ENCODE measurements around the gene DEPDC7.

GRCh38 chr11:33001751-33002542 is 13.7 kb upstream of the DEPDC7 start:
- TF ChIP-seq, protein P1, sequence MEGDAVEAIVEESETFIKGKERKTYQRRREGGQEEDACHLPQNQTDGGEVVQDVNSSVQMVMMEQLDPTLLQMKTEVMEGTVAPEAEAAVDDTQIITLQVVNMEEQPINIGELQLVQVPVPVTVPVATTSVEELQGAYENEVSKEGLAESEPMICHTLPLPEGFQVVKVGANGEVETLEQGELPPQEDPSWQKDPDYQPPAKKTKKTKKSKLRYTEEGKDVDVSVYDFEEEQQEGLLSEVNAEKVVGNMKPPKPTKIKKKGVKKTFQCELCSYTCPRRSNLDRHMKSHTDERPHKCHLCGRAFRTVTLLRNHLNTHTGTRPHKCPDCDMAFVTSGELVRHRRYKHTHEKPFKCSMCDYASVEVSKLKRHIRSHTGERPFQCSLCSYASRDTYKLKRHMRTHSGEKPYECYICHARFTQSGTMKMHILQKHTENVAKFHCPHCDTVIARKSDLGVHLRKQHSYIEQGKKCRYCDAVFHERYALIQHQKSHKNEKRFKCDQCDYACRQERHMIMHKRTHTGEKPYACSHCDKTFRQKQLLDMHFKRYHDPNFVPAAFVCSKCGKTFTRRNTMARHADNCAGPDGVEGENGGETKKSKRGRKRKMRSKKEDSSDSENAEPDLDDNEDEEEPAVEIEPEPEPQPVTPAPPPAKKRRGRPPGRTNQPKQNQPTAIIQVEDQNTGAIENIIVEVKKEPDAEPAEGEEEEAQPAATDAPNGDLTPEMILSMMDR (IDR thresholded peaks at IDR 0.05; ENCODE audit: poor library complexity, severe bottlenecking), result no peak
- no peak for TF ChIP-seq REST (IDR thresholded peaks at IDR 0.05; ENCODE audit: borderline replicate concordance)
- TF ChIP-seq TAF1 (IDR thresholded peaks at IDR 0.05; ENCODE audit: low read depth), result no peak
- no peak for TF ChIP-seq RAD21 (conservative IDR thresholded peaks at IDR 0.05)
- no peak for TF ChIP-seq POLR2AphosphoS5 (IDR thresholded peaks at IDR 0.05)
- TF ChIP-seq EZH2 (IDR thresholded peaks at IDR 0.05; ENCODE audit: borderline replicate concordance, insufficient read depth, low read length, poor library complexity, severe bottlenecking), result no peak
- no peak for TF ChIP-seq MXI1 (conservative IDR thresholded peaks at IDR 0.05; ENCODE audit: poor library complexity, severe bottlenecking)
- TF ChIP-seq EP300 (conservative IDR thresholded peaks at IDR 0.05; ENCODE audit: poor library complexity, severe bottlenecking), result no peak
- no peak for TF ChIP-seq SMC3 (conservative IDR thresholded peaks at IDR 0.05; ENCODE audit: poor library complexity)
